IMR-90 (cell line): ENCODE data around the gene RPS6KL1. TPM values are rescaled to one million over a fixed set of nuclear protein-coding genes. Genes with fewer than 3 reads are reported as not detected.

Source experiments
- ATAC-seq: fragments of 200-7000 bp; cut with Tn5 transposase; 2 replicates; pipeline ENCODE4 v1.9.1; 2020; ENCODE audit warnings: low read depth, mild to moderate bottlenecking, moderate library complexity
- BruUV-seq: library from RNA; stranded (reverse); fragments of 400-500 nt; replicated peaks from 2 replicates; lab custom pipeline; 2021; lab: Mats Ljungman, UMichigan
- CTCF ChIA-PET: fragments of 300-600 bp; formaldehyde crosslinking; extraction: SDS; loops from one replicate; lab custom pipeline; 2021; ENCODE audit warnings: antibody characterized with exemption; lab: Yijun Ruan, JAX
- POLR2A ChIA-PET: fragments of 300-600 bp; sonication (Branson Sonifier 250); formaldehyde crosslinking; loops from one replicate; lab custom pipeline; 2022; ENCODE audit warnings: antibody characterized with exemption; ENCODE audit not compliant: unreplicated experiment; lab: Charles Lee
- DNase-seq: peaks from one replicate; pipeline ENCODE4 v3.0.0; 2013
- H2AFZ ChIP-seq: replicated peaks from 2 replicates; pipeline ENCODE3; 2013; ENCODE audit warnings: low read length, mild to moderate bottlenecking; ENCODE audit not compliant: poor library complexity
- H2AK5ac ChIP-seq: 2 replicates; pipeline ENCODE4 v1.6.1; 2013; ENCODE audit warnings: low read depth, low read length, inconsistent platforms
- H2AK9ac ChIP-seq: replicated peaks from 2 replicates; pipeline ENCODE3; 2013; ENCODE audit warnings: mild to moderate bottlenecking, low read depth, low read length, moderate library complexity; ENCODE audit not compliant: poor library complexity
- H2BK120ac ChIP-seq: 2 replicates; pipeline ENCODE4 v1.6.1; 2013; ENCODE audit warnings: low read depth, low read length, inconsistent platforms
- H2BK15ac ChIP-seq: 3 replicates; pipeline ENCODE4 v1.6.1; 2013; ENCODE audit warnings: low read depth, low read length, inconsistent platforms
- H2BK20ac ChIP-seq: 2 replicates; pipeline ENCODE4 v1.6.1; 2013; ENCODE audit warnings: low read depth, mild to moderate bottlenecking, inconsistent platforms, low read length, moderate library complexity
- H2BK5ac ChIP-seq: 2 replicates; pipeline ENCODE4 v1.6.1; 2013; ENCODE audit warnings: mild to moderate bottlenecking, low read depth, low read length, inconsistent platforms; ENCODE audit not compliant: poor library complexity, severe bottlenecking
- H3K14ac ChIP-seq: replicated peaks from 2 replicates; pipeline ENCODE4 v1.6.1; 2013; ENCODE audit warnings: low read depth, low read length, inconsistent platforms
- H3K18ac ChIP-seq: 2 replicates; pipeline ENCODE4 v1.6.1; 2013; ENCODE audit warnings: low read depth, low read length, control low read depth
- H3K23ac ChIP-seq: 2 replicates; pipeline ENCODE4 v1.6.1; 2013; ENCODE audit warnings: low read depth, low read length, inconsistent platforms
- H3K27ac ChIP-seq: 2 replicates; pipeline ENCODE4 v1.5.1; 2013; ENCODE audit warnings: mild to moderate bottlenecking, control low read depth, low read length; ENCODE audit not compliant: insufficient read depth
- H3K27me3 ChIP-seq: 2 replicates; pipeline ENCODE4 v1.6.1; 2013; ENCODE audit warnings: low read length; ENCODE audit not compliant: control insufficient read depth, insufficient read depth
- H3K36me3 ChIP-seq: 2 replicates; pipeline ENCODE4 v1.6.1; 2013; ENCODE audit warnings: low read length, mixed read lengths; ENCODE audit not compliant: control insufficient read depth, insufficient read depth
- H3K4ac ChIP-seq: 2 replicates; pipeline ENCODE4 v1.6.1; 2013; ENCODE audit warnings: low read depth, low read length, inconsistent platforms
- H3K4me1 ChIP-seq: 2 replicates; pipeline ENCODE4 v1.6.1; 2013; ENCODE audit warnings: low read length, mixed read lengths; ENCODE audit not compliant: control insufficient read depth, insufficient read depth
- H3K4me2 ChIP-seq: 2 replicates; pipeline ENCODE4 v1.6.1; 2013; ENCODE audit warnings: low read depth, mild to moderate bottlenecking, control low read depth, low read length, moderate library complexity
- H3K4me3 ChIP-seq: 2 replicates; pipeline ENCODE4 v1.5.1; 2013; ENCODE audit warnings: low read depth, mild to moderate bottlenecking, control low read depth, low read length, moderate library complexity; ENCODE audit not compliant: insufficient read depth
- H3K56ac ChIP-seq: 2 replicates; pipeline ENCODE4 v1.6.1; 2013; ENCODE audit warnings: low read length, inconsistent platforms; ENCODE audit not compliant: insufficient read depth; ENCODE audit errors: extremely low read depth
- H3K79me1 ChIP-seq, 2 experiments: 2 replicates each; pipeline ENCODE4 v1.6.1; 2013; ENCODE audit warnings: low read length in 2 of 2, inconsistent platforms in 1 of 2, low read depth in 1 of 2
- H3K9ac ChIP-seq: 2 replicates; pipeline ENCODE4 v1.6.1; 2013; ENCODE audit warnings: low read depth, low read length, control low read depth
- H3K9me1 ChIP-seq: 2 replicates; pipeline ENCODE4 v1.6.1; 2013; ENCODE audit warnings: low read length, inconsistent platforms; ENCODE audit not compliant: insufficient read depth
- H3K9me3 ChIP-seq: 2 replicates; pipeline ENCODE4 v1.6.1; 2013; ENCODE audit warnings: low read length; ENCODE audit not compliant: control insufficient read depth, insufficient read depth
- H4K20me1 ChIP-seq: 2 replicates; pipeline ENCODE4 v1.6.1; 2013; ENCODE audit warnings: low read length, inconsistent platforms; ENCODE audit not compliant: insufficient read depth
- H4K5ac ChIP-seq: 2 replicates; pipeline ENCODE4 v1.6.1; 2013; ENCODE audit warnings: mild to moderate bottlenecking, low read depth, low read length, control low read depth
- H4K8ac ChIP-seq, 2 experiments: 2 replicates each; pipeline ENCODE4 v1.6.1; 2013; ENCODE audit warnings: low read depth in 2 of 2, low read length in 2 of 2, control low read depth in 1 of 2, inconsistent platforms in 1 of 2
- H4K91ac ChIP-seq: 2 replicates; pipeline ENCODE4 v1.6.1; 2013; ENCODE audit warnings: low read depth, low read length, inconsistent platforms; ENCODE audit not compliant: insufficient read depth
- BHLHE40 ChIP-seq: fragments of 150-350 bp; IDR thresholded peaks from 2 replicates; pipeline ENCODE4 v1.6.1; 2016; ENCODE audit warnings: mild to moderate bottlenecking, low read depth, low read length
- CEBPB ChIP-seq: IDR thresholded peaks from 2 replicates; pipeline ENCODE4 v1.6.1; 2012; ENCODE audit warnings: low read depth, low read length, improper control_type of control experiment
- CHD1 ChIP-seq: IDR thresholded peaks from 2 replicates; pipeline ENCODE4 v1.6.1; 2012; ENCODE audit warnings: low read depth, low read length, improper control_type of control experiment
- FOS ChIP-seq: fragments of 150-350 bp; IDR thresholded peaks from 2 replicates; pipeline ENCODE4 v1.6.1; 2016; ENCODE audit warnings: low read depth, low read length
- MAFK ChIP-seq: IDR thresholded peaks from 2 replicates; pipeline ENCODE4 v1.6.1; 2012; ENCODE audit warnings: low read depth, low read length, improper control_type of control experiment
- MAZ ChIP-seq: IDR thresholded peaks from 2 replicates; pipeline ENCODE4 v1.6.1; 2012; ENCODE audit warnings: low read depth, mild to moderate bottlenecking, low read length, improper control_type of control experiment, moderate library complexity, borderline replicate concordance
- MXI1 ChIP-seq: IDR thresholded peaks from 2 replicates; pipeline ENCODE4 v1.6.1; 2012; ENCODE audit warnings: low read depth, mild to moderate bottlenecking, low read length, moderate library complexity, borderline replicate concordance
- POLR2A ChIP-seq: IDR thresholded peaks from 2 replicates; pipeline ENCODE4 v1.6.1; 2012; ENCODE audit warnings: mild to moderate bottlenecking, low read depth, low read length
- RAD21 ChIP-seq: IDR thresholded peaks from 2 replicates; pipeline ENCODE4 v1.6.1; 2012; ENCODE audit warnings: low read length, improper control_type of control experiment
- RCOR1 ChIP-seq: IDR thresholded peaks from 2 replicates; pipeline ENCODE4 v1.6.1; 2012; ENCODE audit warnings: mild to moderate bottlenecking, low read length, improper control_type of control experiment; ENCODE audit not compliant: insufficient replicate concordance
- SMC3 ChIP-seq: fragments of 150-350 bp; IDR thresholded peaks from 2 replicates; pipeline ENCODE4 v1.6.1; 2016; ENCODE audit warnings: low read depth, mild to moderate bottlenecking, antibody characterized with exemption, low read length, moderate library complexity
- WGBS, 2 experiments: methylation state at CpG; one replicate each; pipeline versions ENCODE4 v1.1.5 to v1.1.7; 2013; ENCODE audit warnings: missing lambda C conversion rate in 2 of 2; ENCODE audit not compliant: insufficient read length in 1 of 2; ENCODE audit errors: extremely low coverage in 2 of 2; 5-methylcytosine and 5-hydroxymethylcytosine counted together
- dilution Hi-C: fragments of 300-500 bp; cut with HindIII; formaldehyde crosslinking; loops from one replicate; pipeline ENCODE4 v1.14.3; 2018; ENCODE audit warnings: low sequenced_read_pairs; ENCODE audit not compliant: unreplicated experiment
- in situ Hi-C: fragments of 300-500 bp; cut with MboI; formaldehyde crosslinking; loops from 3 replicates; pipeline ENCODE4 v1.14.3; 2019; ENCODE audit warnings: low sequenced_read_pairs, inconsistent platforms, mixed read lengths
- intact Hi-C: fragments of 100-400 bp; cut with micrococcal nuclease; formaldehyde crosslinking; loops from 2 replicates; pipeline ENCODE4 v1.10.0; 2022
- polyA plus RNA-seq, 3 experiments: library from polyadenylated mRNA; depleted of rRNA; stranded (reverse); fragments of >200 nt; gene quantifications; 2 replicates each; pipeline ENCODE4 v1.2.3, GENCODE V29; 2012; ENCODE audit warnings: low replicate concordance in 1 of 3
- total RNA-seq: library from RNA; depleted of rRNA; stranded (reverse); fragments of >200 nt; gene quantifications from 2 replicates; pipeline ENCODE4 v1.2.3, GENCODE V29; 2012
- TF ChIP-seq, protein P1 (sequence below): fragments of 150-350 bp; IDR thresholded peaks from 2 replicates; pipeline ENCODE4 v1.6.1; 2017; ENCODE audit warnings: mild to moderate bottlenecking, antibody characterized with exemption, low read length, low read depth
- TF ChIP-seq, protein P2 (sequence below): fragments of 150-350 bp; IDR thresholded peaks from 2 replicates; pipeline ENCODE4 v1.6.1; 2016; ENCODE audit warnings: low read depth, mild to moderate bottlenecking, low read length, moderate library complexity, borderline replicate concordance
- TF ChIP-seq, protein P3 (sequence below): conservative IDR thresholded peaks from 2 replicates; pipeline ENCODE4 v1.5.1; 2012; ENCODE audit warnings: mild to moderate bottlenecking, low read depth, low read length, improper control_type of control experiment

Gene RPS6KL1
- total and polyA plus RNA-seq, 2 of the 4 experiments (the other 2 are of a cell fraction): 0.72 to 1.7 TPM

DNA sequence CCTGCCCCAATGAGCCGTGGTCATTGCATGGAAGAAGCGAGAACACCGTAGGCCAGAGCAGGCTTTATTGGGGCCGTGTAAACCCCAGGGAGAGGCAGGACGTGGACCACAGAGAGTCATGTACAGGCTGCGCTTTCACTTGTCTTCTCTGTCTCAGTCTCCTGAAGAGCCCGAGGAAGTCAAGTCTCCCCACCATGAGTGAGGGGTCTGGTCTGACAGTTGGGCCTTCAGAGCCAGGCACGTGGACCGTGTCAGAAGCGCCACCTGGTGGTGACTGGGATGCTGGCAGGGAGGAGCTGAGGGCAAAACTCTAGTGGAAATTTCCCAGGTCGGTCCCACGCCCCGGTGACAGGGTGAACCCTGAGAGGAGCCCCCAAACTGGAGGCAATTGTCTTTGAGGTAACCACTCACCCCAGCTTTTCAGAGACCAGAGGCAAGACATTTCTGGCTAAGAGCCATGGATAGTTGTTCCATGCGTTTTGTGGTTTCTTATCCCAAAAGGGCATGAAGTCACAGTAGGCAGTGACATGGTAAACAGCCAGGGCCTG is 17.4 kb downstream of the RPS6KL1 start:
- Histone ChIP-seq H3K27ac (no peak overlapping the region), H2AK9ac (no peak overlapping the region), H3K27me3 (no peaks in the 10 kb centered on the region), H3K79me1 (no peaks in the 10 kb centered on the region), H2BK20ac (no peak overlapping the region), H3K18ac (no peak overlapping the region), H3K9ac (no peak overlapping the region), H3K14ac (no peak overlapping the region), H2AK5ac (no peak overlapping the region), H3K36me3 (peaks cover 27% of the 10 kb centered on the region), H2BK5ac (no peak overlapping the region), H2AFZ (no peak overlapping the region), H2BK15ac (no peak overlapping the region), H4K91ac (no peak overlapping the region), H4K8ac (no peak overlapping the region), H3K4me1 (no peaks in the 10 kb centered on the region; the same call in 1 of the 2 replicates), H3K4me2 (no peak overlapping the region), H4K5ac (no peak overlapping the region), H3K23ac (no peak overlapping the region), H3K9me3 (no peaks in the 10 kb centered on the region), H3K4ac (no peak overlapping the region), H3K4me3 (no peak overlapping the region), H3K9me1 (peaks cover 3% of the 10 kb centered on the region; the same call in 1 of the 2 replicates), H3K56ac (no peak overlapping the region), H2BK120ac (no peak overlapping the region), H4K20me1 (peaks cover 8% of the 10 kb centered on the region)
- DNase-seq: peak; percentile 34
- POLR2A ChIA-PET: interaction anchor here (0.6 to 1.6 kb wide), 2 partner anchors 45 to 189 kb away, joined by 3 to 4 read pairs; no protein-coding TSS in a partner anchor
- dilution Hi-C loops: no loop called here
- WGBS, 2 experiments: 96% methylated on average over 4 of the region's 14 CpGs; no CpG with 5 or more reads in 1 of the 2 experiments
- intact Hi-C loops: loop anchor here (1.0 kb wide), 1 partner anchor 44 kb away; no protein-coding TSS in a partner anchor
- in situ Hi-C loops: no loop called here
- TF ChIP-seq BHLHE40 (peak; percentile 65; the same call in 1 of the 2 replicates), FOS (no peak), MAZ (peak; percentile 52; the same call in 1 of the 2 replicates), RCOR1 (no peak), MAFK (no peak), CEBPB (no peak), POLR2A (no peak), MXI1 (peak; percentile 98), CHD1 (no peak), SMC3 (peak; percentile 86), RAD21 (peak; percentile 67)
- TF ChIP-seq, protein P1, sequence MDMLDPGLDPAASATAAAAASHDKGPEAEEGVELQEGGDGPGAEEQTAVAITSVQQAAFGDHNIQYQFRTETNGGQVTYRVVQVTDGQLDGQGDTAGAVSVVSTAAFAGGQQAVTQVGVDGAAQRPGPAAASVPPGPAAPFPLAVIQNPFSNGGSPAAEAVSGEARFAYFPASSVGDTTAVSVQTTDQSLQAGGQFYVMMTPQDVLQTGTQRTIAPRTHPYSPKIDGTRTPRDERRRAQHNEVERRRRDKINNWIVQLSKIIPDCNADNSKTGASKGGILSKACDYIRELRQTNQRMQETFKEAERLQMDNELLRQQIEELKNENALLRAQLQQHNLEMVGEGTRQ: peak; percentile 64; the same call in 1 of the 2 replicates
- TF ChIP-seq, protein P2, sequence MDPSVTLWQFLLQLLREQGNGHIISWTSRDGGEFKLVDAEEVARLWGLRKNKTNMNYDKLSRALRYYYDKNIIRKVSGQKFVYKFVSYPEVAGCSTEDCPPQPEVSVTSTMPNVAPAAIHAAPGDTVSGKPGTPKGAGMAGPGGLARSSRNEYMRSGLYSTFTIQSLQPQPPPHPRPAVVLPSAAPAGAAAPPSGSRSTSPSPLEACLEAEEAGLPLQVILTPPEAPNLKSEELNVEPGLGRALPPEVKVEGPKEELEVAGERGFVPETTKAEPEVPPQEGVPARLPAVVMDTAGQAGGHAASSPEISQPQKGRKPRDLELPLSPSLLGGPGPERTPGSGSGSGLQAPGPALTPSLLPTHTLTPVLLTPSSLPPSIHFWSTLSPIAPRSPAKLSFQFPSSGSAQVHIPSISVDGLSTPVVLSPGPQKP: no peak
- TF ChIP-seq, protein P3, sequence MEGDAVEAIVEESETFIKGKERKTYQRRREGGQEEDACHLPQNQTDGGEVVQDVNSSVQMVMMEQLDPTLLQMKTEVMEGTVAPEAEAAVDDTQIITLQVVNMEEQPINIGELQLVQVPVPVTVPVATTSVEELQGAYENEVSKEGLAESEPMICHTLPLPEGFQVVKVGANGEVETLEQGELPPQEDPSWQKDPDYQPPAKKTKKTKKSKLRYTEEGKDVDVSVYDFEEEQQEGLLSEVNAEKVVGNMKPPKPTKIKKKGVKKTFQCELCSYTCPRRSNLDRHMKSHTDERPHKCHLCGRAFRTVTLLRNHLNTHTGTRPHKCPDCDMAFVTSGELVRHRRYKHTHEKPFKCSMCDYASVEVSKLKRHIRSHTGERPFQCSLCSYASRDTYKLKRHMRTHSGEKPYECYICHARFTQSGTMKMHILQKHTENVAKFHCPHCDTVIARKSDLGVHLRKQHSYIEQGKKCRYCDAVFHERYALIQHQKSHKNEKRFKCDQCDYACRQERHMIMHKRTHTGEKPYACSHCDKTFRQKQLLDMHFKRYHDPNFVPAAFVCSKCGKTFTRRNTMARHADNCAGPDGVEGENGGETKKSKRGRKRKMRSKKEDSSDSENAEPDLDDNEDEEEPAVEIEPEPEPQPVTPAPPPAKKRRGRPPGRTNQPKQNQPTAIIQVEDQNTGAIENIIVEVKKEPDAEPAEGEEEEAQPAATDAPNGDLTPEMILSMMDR: peak; percentile 86
- peak; percentile 76 for ATAC-seq
- CTCF ChIA-PET: interaction anchor here (0.5 to 2.9 kb wide), 13 partner anchors 12 to 1451 kb away, joined by 3 to 46 read pairs (median 4); partner anchors contain the start of gene RPS6KL1
- BruUV-seq: no TSS peak
